Mesangial cell (primary cell): ENCODE results near the gene PNMA1. TPM values are rescaled to one million over a fixed set of nuclear protein-coding genes. Genes with fewer than 3 reads are reported as not detected.

Experiments used
- total RNA-seq: library from RNA; depleted of rRNA; stranded (reverse); fragments of >200 nt; gene quantifications from 2 replicates; pipeline ENCODE4 v1.2.3, GENCODE V29; 2015

Gene PNMA1, protein sequence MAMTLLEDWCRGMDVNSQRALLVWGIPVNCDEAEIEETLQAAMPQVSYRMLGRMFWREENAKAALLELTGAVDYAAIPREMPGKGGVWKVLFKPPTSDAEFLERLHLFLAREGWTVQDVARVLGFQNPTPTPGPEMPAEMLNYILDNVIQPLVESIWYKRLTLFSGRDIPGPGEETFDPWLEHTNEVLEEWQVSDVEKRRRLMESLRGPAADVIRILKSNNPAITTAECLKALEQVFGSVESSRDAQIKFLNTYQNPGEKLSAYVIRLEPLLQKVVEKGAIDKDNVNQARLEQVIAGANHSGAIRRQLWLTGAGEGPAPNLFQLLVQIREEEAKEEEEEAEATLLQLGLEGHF
- total RNA-seq = 27.1 and 38.4 TPM in 2 replicates

GRCh38 chr14:73713803-73714655, at the start of gene PNMA1:
PNMA1 (minus strand) TSS chr14:73714384; CDS start chr14:73713639, 745 bp downstream.

Other genes with a start within 250 kb of the PNMA1 start
- 19.2 and 20.3 TPM in 2 replicates for gene RIOX1, start 223.5 kb downstream of the PNMA1 start, total RNA-seq
- gene ACOT1, start 177.2 kb downstream of the PNMA1 start, total RNA-seq = 6.2 and 10.6 TPM in 2 replicates
- under 0.01 and 0.89 TPM in 2 replicates for gene HEATR4, start 155.4 kb downstream of the PNMA1 start, total RNA-seq
- 26.7 and 59.3 TPM in 2 replicates for gene ACOT2, start 145.2 kb downstream of the PNMA1 start, total RNA-seq
- 2.3 TPM in 2 replicates for gene ACOT4, start 122.5 kb downstream of the PNMA1 start, total RNA-seq
- gene ACOT6, start 101.9 kb downstream of the PNMA1 start, total RNA-seq = not detected in 2 replicates
- 3.9 and 4.6 TPM in 2 replicates for gene DNAL1, start 69.4 kb downstream of the PNMA1 start, total RNA-seq
- gene PTGR2, start 137.4 kb upstream of the PNMA1 start, total RNA-seq = 3.9 and 4.7 TPM in 2 replicates
- gene ZNF410, start 172.5 kb upstream of the PNMA1 start, total RNA-seq = 29.7 and 38.6 TPM in 2 replicates
- gene FAM161B, start 235.7 kb upstream of the PNMA1 start, total RNA-seq = 0.81 and 2.7 TPM in 2 replicates
- 24.2 and 29.8 TPM in 2 replicates for gene COQ6, start 235.9 kb upstream of the PNMA1 start, total RNA-seq